IMR-90 (cell line): ENCODE data around the gene SH3TC1.

Experiments
- CHD1 ChIP-seq: IDR thresholded peaks from 2 replicates; pipeline ENCODE4 v1.6.1; 2012; ENCODE audit warnings: low read depth, low read length, improper control_type of control experiment
- FOS ChIP-seq: fragments of 150-350 bp; IDR thresholded peaks from 2 replicates; pipeline ENCODE4 v1.6.1; 2016; ENCODE audit warnings: low read depth, low read length
- MAFK ChIP-seq: IDR thresholded peaks from 2 replicates; pipeline ENCODE4 v1.6.1; 2012; ENCODE audit warnings: low read depth, low read length, improper control_type of control experiment
- MAZ ChIP-seq: IDR thresholded peaks from 2 replicates; pipeline ENCODE4 v1.6.1; 2012; ENCODE audit warnings: low read depth, mild to moderate bottlenecking, low read length, improper control_type of control experiment, moderate library complexity, borderline replicate concordance
- MXI1 ChIP-seq: IDR thresholded peaks from 2 replicates; pipeline ENCODE4 v1.6.1; 2012; ENCODE audit warnings: low read depth, mild to moderate bottlenecking, low read length, moderate library complexity, borderline replicate concordance
- POLR2A ChIP-seq: IDR thresholded peaks from 2 replicates; pipeline ENCODE4 v1.6.1; 2012; ENCODE audit warnings: mild to moderate bottlenecking, low read depth, low read length
- RAD21 ChIP-seq: IDR thresholded peaks from 2 replicates; pipeline ENCODE4 v1.6.1; 2012; ENCODE audit warnings: low read length, improper control_type of control experiment
- RCOR1 ChIP-seq: IDR thresholded peaks from 2 replicates; pipeline ENCODE4 v1.6.1; 2012; ENCODE audit warnings: mild to moderate bottlenecking, low read length, improper control_type of control experiment; ENCODE audit not compliant: insufficient replicate concordance
- RFX5 ChIP-seq: IDR thresholded peaks from 2 replicates; pipeline ENCODE4 v1.8.0; 2012; ENCODE audit warnings: low read depth, mild to moderate bottlenecking, low read length, moderate library complexity
- TF ChIP-seq, protein P1 (sequence below): conservative IDR thresholded peaks from 2 replicates; pipeline ENCODE4 v1.5.1; 2012; ENCODE audit warnings: mild to moderate bottlenecking, low read depth, low read length, improper control_type of control experiment
- TF ChIP-seq, protein P2 (sequence below): fragments of 150-350 bp; IDR thresholded peaks from 2 replicates; pipeline ENCODE4 v1.6.1; 2017; ENCODE audit warnings: mild to moderate bottlenecking, antibody characterized with exemption, low read length, low read depth

DNA sequence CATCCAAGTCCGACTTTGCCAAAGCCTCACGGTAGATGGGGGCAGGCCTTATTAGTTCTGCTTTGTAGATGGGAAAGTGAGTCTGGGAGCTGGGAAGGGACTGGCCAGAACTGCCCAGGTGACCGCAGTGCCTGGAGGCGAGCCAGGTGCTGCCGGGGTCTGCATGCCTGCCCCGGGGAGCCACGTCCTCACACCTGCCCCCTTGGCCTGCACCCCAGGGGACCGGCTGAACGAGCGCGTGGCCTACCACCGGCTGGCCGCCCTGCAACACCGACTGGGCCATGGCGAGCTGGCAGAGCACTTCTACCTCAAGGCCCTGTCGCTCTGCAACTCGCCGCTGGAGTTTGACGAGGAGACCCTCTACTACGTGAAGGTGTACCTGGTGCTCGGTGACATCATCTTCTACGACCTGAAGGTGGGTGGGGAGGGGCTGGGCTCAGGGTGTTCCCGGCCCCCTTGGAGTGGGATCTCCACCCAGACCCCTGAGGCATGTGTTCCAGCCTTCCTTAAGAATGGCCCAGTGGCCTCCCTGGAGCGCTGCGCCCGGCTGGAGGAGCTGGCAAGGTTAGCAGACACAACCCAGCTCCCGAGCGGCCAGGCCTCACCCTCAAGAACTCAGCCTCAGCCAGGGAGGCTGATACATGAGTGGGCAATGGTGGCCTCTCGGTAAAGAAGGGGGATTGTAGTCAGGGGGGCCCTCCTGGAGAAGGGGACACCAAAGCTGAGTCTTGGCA lies 38.3 kb downstream of the SH3TC1 start:
- TF ChIP-seq, protein P1, sequence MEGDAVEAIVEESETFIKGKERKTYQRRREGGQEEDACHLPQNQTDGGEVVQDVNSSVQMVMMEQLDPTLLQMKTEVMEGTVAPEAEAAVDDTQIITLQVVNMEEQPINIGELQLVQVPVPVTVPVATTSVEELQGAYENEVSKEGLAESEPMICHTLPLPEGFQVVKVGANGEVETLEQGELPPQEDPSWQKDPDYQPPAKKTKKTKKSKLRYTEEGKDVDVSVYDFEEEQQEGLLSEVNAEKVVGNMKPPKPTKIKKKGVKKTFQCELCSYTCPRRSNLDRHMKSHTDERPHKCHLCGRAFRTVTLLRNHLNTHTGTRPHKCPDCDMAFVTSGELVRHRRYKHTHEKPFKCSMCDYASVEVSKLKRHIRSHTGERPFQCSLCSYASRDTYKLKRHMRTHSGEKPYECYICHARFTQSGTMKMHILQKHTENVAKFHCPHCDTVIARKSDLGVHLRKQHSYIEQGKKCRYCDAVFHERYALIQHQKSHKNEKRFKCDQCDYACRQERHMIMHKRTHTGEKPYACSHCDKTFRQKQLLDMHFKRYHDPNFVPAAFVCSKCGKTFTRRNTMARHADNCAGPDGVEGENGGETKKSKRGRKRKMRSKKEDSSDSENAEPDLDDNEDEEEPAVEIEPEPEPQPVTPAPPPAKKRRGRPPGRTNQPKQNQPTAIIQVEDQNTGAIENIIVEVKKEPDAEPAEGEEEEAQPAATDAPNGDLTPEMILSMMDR: no peak
- TF ChIP-seq CHD1: no peak
- TF ChIP-seq POLR2A: no peak
- TF ChIP-seq FOS: no peak
- TF ChIP-seq MAFK: no peak
- TF ChIP-seq RAD21: no peak
- TF ChIP-seq, protein P2, sequence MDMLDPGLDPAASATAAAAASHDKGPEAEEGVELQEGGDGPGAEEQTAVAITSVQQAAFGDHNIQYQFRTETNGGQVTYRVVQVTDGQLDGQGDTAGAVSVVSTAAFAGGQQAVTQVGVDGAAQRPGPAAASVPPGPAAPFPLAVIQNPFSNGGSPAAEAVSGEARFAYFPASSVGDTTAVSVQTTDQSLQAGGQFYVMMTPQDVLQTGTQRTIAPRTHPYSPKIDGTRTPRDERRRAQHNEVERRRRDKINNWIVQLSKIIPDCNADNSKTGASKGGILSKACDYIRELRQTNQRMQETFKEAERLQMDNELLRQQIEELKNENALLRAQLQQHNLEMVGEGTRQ: no peak
- no peak for TF ChIP-seq RCOR1
- no peak for TF ChIP-seq RFX5
- TF ChIP-seq MAZ: no peak
- no peak for TF ChIP-seq MXI1
